Uterus (tissue), 4 donors: ENCODE measurements around the gene GADD45G. TPM values are rescaled to one million over a fixed set of nuclear protein-coding genes. Genes with fewer than 3 reads are reported as not detected.

Experiments
- DNase-seq, 2 donors: peaks; one replicate each; pipeline ENCODE4 v3.0.0-alpha.2; 2019 to 2020
- H3K27ac ChIP-seq, 2 donors: fragments of 200-600 bp; sonication (generic); 1 replicate in 1 of 2; 2 replicates in 1 of 2; pipeline ENCODE4 v1.5.1; 2016 to 2018
- H3K27me3 ChIP-seq, 2 donors: fragments of 200-600 bp; sonication (generic); one replicate each; pipeline ENCODE4 v1.5.1; 2018 to 2019; ENCODE audit warnings: control low read depth in 1 of 2
- H3K36me3 ChIP-seq, 2 donors: fragments of 200-600 bp; sonication (generic); one replicate each; pipeline ENCODE4 v1.5.1; 2019; ENCODE audit warnings: control low read depth in 1 of 2
- H3K4me1 ChIP-seq, 2 donors: fragments of 200-600 bp; sonication (generic); one replicate each; pipeline ENCODE4 v1.5.1; 2018 to 2019; ENCODE audit warnings: control low read depth in 1 of 2
- H3K4me3 ChIP-seq, 2 donors: fragments of 200-600 bp; sonication (generic); 1 replicate in 1 of 2; 2 replicates in 1 of 2; pipeline ENCODE4 v1.5.1; 2018 to 2019; ENCODE audit warnings: mild to moderate bottlenecking in 1 of 2
- H3K9me3 ChIP-seq, 2 donors: fragments of 200-600 bp; sonication (generic); one replicate each; pipeline ENCODE4 v1.5.1; 2019; ENCODE audit warnings: control low read depth in 1 of 2
- POLR2A ChIP-seq, 2 donors: fragments of 450-650 bp; IDR thresholded peaks; one replicate each; pipeline ENCODE4 v1.6.1; 2016; ENCODE audit warnings: antibody characterized with exemption in 2 of 2, mild to moderate bottlenecking in 1 of 2, moderate library complexity in 1 of 2
- intact Hi-C: fragments of 100-400 bp; cut with DNase I; formaldehyde crosslinking; loops from one replicate; pipeline ENCODE4 v1.15.1; 2023; ENCODE audit warnings: low total_unique reads
- total RNA-seq, 4 donors: library from RNA; depleted of rRNA in 3 of 4; stranded (reverse); fragments of >200 nt in 3 of 4; gene quantifications; one replicate each; pipeline versions ENCODE4 v1.1.0 to v1.2.4, GENCODE V29; 2014 to 2023
- TF ChIP-seq, protein P1 (sequence below), 4 experiments: fragments of 200-600 bp in 2 of 4; fragments of 450-650 bp in 2 of 4; sonication (generic) in 2 of 4; IDR thresholded peaks; one replicate each; pipeline ENCODE4 v1.5.1; 2016 to 2019; ENCODE audit warnings: antibody characterized with exemption in 4 of 4, mild to moderate bottlenecking in 2 of 4, moderate library complexity in 1 of 4
- donor health status: DM: yes; HTN: yes; CAD: no.

Gene GADD45G
- total RNA-seq, 4 donors from 2014 or later: 0.88 to 91.2 (median 15.3) TPM

DNA sequence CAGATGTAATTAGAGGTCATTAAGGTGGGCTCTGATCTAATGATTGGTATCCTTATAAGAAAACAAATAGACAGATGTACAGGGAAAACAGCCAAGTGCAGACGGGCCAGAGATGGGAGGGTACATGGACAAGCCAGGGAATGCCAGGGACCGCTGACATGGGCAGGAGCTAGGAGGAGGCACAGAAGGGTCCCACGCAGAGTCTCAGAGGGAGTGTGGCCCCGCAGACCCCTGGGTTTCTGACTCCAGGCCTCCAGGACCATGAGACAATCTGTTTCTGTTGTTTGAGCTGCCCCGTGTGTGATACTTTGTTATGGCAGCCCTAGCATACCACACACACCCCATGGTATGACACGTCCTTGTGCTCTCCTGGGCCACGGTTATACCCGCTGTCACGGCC, 29.1 kb downstream of the GADD45G start:
- intact Hi-C loops: no loop called here
- Histone ChIP-seq H3K27me3 (no peaks in the 10 kb centered on the region), H3K4me1 (peaks cover 9 to 20% of the 10 kb centered on the region in 2 donors), H3K27ac (peak overlapping the region; percentile 67 to 92), H3K9me3 (no peaks in the 10 kb centered on the region), H3K36me3 (no peaks in the 10 kb centered on the region), H3K4me3 (no peak overlapping the region)
- DNase-seq: no peak
- no peak for TF ChIP-seq POLR2A (IDR thresholded peaks at IDR 0.05)
- TF ChIP-seq, protein P1, sequence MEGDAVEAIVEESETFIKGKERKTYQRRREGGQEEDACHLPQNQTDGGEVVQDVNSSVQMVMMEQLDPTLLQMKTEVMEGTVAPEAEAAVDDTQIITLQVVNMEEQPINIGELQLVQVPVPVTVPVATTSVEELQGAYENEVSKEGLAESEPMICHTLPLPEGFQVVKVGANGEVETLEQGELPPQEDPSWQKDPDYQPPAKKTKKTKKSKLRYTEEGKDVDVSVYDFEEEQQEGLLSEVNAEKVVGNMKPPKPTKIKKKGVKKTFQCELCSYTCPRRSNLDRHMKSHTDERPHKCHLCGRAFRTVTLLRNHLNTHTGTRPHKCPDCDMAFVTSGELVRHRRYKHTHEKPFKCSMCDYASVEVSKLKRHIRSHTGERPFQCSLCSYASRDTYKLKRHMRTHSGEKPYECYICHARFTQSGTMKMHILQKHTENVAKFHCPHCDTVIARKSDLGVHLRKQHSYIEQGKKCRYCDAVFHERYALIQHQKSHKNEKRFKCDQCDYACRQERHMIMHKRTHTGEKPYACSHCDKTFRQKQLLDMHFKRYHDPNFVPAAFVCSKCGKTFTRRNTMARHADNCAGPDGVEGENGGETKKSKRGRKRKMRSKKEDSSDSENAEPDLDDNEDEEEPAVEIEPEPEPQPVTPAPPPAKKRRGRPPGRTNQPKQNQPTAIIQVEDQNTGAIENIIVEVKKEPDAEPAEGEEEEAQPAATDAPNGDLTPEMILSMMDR (IDR thresholded peaks at IDR 0.05): no peak

DNA sequence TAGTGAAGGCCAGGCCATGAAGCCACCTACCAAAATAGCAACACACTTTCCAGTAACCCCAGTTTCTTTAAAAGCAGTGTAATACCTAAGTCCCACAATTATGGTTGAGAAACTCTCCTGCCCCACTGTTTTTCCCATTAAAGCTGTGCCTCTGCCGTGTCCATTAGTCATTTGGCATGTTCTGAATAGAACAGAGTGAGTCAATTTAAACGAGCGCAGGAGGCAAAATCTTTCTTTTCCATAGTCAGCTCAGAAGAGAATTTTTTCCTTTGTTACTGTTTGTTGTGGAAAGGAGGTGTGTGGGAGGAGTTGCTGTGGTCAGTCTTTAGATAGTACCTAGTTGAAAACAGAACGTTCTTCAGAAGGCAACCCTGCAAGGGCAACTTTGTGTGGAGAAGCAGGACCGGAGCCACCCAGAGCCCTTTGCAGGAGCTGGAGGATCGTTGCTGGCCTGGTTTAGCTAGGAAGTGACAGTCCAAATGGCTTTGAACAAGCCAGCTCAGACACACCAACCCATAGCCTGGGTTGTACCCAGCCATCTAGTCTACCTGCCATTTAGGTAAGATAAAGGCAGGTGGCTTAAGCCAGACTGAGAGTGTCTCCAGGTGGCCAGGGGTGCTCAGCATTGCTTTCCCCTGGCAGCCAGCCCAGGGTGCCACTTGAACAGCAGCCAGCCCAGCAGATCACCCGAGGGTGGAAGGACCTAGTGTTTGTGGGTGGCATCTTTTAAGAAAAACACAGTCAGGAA, 30.4 kb downstream of the GADD45G start:
- H3K9me3 ChIP-seq: no peaks in the 10 kb centered on the region
- H3K27me3 ChIP-seq: no peaks in the 10 kb centered on the region
- H3K4me3 ChIP-seq: no peak overlapping the region
- peak overlapping the region; percentile 85 to 92 for H3K27ac ChIP-seq
- peak in 1 of 2 donors; percentile 62 for DNase-seq
- intact Hi-C loops: no loop called here
- peaks cover 9 to 29% of the 10 kb centered on the region in 2 donors for H3K4me1 ChIP-seq
- no peaks in the 10 kb centered on the region for H3K36me3 ChIP-seq
- no peak for TF ChIP-seq POLR2A (IDR thresholded peaks at IDR 0.05)
- TF ChIP-seq, protein P1 (IDR thresholded peaks at IDR 0.05): no peak

DNA sequence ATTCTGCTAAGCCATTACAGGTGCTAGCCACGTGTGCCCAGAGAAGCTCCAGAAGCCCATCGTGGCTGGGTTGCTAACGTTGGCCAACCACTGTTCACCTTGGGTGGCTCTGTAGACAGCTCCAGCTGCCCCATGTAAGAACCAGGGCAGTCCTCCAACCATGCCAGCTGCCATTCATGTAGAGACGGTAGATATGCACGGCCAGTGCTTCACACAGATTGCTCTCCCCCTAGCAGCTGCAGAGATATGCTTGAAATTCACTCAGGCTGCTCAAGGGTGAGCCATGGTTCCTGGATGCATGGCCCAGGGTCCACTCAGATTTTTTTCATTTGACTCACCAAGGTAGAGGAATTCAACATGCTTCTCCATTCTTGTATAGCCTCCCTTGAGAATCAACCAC, 31.0 kb downstream of the GADD45G start:
- Histone ChIP-seq H3K9me3 (no peaks in the 10 kb centered on the region), H3K27ac (peak overlapping the region; percentile 85 to 92), H3K4me3 (no peak overlapping the region), H3K27me3 (no peaks in the 10 kb centered on the region), H3K36me3 (no peaks in the 10 kb centered on the region), H3K4me1 (peaks cover 9 to 36% of the 10 kb centered on the region in 2 donors)
- DNase-seq: no peak
- intact Hi-C loops: no loop called here
- TF ChIP-seq, protein P1 (IDR thresholded peaks at IDR 0.05): no peak
- TF ChIP-seq POLR2A (IDR thresholded peaks at IDR 0.05): no peak

DNA sequence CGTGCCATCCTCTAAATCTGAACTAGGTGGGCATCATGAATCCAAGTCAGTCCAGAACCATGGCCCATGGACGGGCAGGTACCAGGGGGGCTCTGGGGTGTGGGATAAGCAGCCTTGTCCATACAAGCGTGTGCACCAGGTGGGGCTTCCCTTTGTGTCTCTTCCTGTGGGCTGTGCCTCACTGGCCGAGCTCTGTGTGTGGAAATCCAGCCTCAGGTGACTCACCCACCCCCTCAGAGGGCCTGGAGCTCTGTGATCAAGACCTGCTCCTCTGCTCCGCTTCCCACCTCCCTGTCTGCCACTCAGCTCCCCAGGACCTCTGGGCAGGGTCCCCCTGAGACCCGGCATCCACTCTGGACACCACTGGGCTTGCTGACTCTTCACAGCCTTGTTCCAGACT, 33.0 kb downstream of the GADD45G start:
- TF ChIP-seq POLR2A (IDR thresholded peaks at IDR 0.05): no peak
- TF ChIP-seq, protein P1 (IDR thresholded peaks at IDR 0.05): no peak
- Histone ChIP-seq H3K9me3 (no peaks in the 10 kb centered on the region), H3K4me3 (no peak overlapping the region), H3K4me1 (peaks cover 9 to 40% of the 10 kb centered on the region in 2 donors), H3K27me3 (no peaks in the 10 kb centered on the region), H3K27ac (peak overlapping the region; percentile 85 to 92), H3K36me3 (no peaks in the 10 kb centered on the region)
- no peak for DNase-seq
- intact Hi-C loops: no loop called here

DNA sequence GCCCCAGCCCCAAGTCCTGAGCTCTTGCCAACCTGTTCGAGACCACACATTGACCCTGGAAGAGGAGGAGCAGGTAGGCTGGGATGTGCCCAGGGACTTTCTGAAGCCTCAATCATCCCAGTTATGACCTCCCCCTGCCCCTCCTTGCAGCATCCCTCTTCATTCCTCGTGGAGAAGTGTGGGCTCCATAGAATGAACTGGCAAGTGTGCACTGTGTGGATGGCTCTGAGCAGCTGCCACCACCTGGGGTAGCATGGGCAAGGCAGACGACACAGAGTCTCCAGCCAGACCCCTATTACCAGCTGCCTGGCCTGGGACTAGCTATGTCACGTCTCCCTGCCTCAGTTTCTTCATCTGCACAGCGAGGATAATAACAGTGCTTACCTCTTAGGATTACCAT, 33.5 kb downstream of the GADD45G start:
- Histone ChIP-seq H3K27ac (peak overlapping the region; percentile 85 to 92), H3K36me3 (no peaks in the 10 kb centered on the region), H3K27me3 (no peaks in the 10 kb centered on the region), H3K4me3 (no peak overlapping the region), H3K4me1 (peaks cover 9 to 40% of the 10 kb centered on the region in 2 donors), H3K9me3 (no peaks in the 10 kb centered on the region)
- TF ChIP-seq, protein P1 (IDR thresholded peaks at IDR 0.05): no peak
- no peak for TF ChIP-seq POLR2A (IDR thresholded peaks at IDR 0.05)
- no peak for DNase-seq
- intact Hi-C loops: no loop called here
